ENCODE data around the gene GAREM1. TPM values are rescaled to one million over a fixed set of nuclear protein-coding genes. Genes with fewer than 3 reads are reported as not detected.

GAREM1 gene
- total RNA-seq, 6 donors from 2014 or later: 8.1 to 21.0 (median 13.7) TPM

GRCh38 chr18:32213693-32214092, 257.0 kb downstream of the GAREM1 start:
- no peak overlapping the region for H3K27ac ChIP-seq
- H3K36me3 ChIP-seq: no peaks in the 10 kb centered on the region
- H3K9me3 ChIP-seq: no peaks in the 10 kb centered on the region
- WGBS, 2 donors: 67 to 68% methylated on average over 2 of the region's 2 CpGs
- DNase-seq (peak in 1 of 2 donors; percentile 47), ATAC-seq (ENCODE audit: low FRiP score in 2 of 2) (peak; percentile 48 to 78)
- no peak overlapping the region for H3K4me3 ChIP-seq
- TF ChIP-seq EP300 (IDR thresholded peaks at IDR 0.05) (no peak), POLR2AphosphoS5 (IDR thresholded peaks at IDR 0.05) (no peak), POLR2A (IDR thresholded peaks at IDR 0.05) (no peak), CTCF (IDR thresholded peaks at IDR 0.05) (no peak)
- no peaks in the 10 kb centered on the region for H3K27me3 ChIP-seq
- H3K4me1 ChIP-seq: peaks cover 0 to 12% (median 0%) of the 10 kb centered on the region in 4 donors

Small RNAs within 50 kb of the gene (small RNA-seq; reads per million reads assigned to genes)
- gene RF00019: 0 reads per million in 4 donors

All from upper lobe of left lung (tissue), 6 donors.